HG03175 (cell line): Measurements from ENCODE around the gene TMEM114.

Source experiments
- ATAC-seq: cut with Tn5 transposase; IDR thresholded peaks from one replicate; pipeline ENCODE4 v1.9.1; 2021; ENCODE audit warnings: mild to moderate bottlenecking, moderate library complexity; ENCODE audit not compliant: unreplicated experiment

The TMEM114 gene

DNA sequence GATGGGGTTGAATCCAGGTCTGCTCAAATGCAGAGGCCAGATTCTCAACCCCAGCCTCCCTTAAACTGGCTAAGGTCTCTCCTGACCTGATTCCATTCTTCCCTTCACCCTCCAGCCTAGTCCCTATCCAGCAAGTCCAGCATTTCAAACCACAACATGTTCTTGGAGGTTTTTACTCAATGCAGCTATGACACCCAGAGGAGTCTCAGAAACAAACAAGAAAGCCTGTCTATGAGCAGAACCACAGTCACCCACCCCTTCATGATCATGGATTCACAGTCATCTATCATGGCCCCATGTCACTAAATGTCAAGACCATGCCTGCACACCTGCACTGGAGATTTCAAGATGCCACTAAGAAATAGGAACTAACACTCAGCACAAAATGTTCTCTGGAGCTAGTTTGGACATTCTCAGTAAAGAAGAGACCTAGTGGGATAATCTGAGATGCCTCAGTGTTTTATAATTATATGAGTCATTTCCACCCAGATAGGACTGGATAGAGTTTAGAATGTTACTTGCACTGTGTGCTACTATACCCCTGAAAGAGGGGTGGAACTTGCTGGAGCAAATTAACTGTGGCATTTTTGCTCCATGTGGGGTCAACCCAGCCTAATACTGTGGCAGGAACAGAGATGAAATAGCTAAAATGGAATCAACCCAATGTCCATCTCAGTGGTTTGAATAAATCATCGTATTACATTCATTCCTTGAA, 21.7 kb upstream of the TMEM114 start:
- ATAC-seq, result no peak

DNA sequence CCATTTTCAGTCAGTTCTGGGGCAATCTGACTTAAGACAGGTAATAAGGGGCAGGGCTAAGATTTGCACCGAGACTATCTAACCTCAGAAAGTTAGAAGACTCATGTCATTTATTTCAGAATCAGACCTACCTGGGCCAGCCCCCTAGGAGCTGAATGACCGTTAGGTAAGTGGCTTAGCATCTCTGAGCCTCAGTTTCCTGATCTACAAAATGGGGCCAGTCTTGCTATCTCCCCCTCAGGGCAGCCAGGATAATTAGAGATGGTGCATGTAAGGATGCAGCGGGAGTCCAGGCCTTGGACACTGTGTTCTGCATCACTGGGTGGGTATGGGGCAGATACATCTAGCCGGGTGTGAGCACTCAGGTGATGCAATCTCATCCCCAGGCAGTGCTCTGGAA, 20.8 kb upstream of the TMEM114 start:
- no peak for ATAC-seq

DNA sequence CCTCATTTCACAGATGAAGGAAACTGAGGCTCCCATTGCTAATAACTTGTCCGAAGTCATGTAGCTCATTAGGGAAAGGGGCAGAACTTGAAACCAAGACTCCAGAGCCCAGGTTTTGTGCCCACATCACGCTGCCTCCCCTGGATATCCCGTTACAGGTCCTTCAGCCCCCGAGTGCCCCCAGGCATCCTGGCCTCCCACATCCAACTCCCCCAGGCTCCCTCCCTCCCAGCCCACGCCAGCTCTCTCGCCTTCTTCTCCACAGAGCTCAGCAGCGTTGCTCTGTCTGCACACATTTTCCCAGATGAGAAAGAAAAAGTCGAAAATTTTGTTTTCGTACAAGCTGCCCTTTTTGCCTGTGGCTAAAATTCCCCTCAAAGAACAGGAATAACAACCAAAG, 16.9 kb upstream of the TMEM114 start:
- no peak for ATAC-seq

DNA sequence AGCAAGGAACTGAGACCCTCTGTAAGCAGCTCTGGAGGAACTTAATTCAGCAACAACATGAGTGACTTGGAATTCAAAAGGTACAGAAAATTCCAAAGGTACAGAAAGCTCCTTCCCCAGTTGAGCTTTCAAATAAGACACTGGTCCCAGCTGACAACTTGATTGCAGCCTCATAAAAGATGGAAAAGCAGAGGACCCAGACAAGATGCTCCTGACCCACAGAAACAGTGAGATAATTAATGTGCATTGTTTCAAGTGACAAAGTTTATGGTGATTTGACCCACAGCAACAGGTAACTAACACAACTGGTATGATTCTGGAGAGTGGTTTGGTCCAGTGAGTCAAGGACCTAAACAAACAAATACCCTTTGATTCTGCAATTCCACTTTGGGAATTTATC, 15.2 kb upstream of the TMEM114 start:
- ATAC-seq, result no peak

DNA sequence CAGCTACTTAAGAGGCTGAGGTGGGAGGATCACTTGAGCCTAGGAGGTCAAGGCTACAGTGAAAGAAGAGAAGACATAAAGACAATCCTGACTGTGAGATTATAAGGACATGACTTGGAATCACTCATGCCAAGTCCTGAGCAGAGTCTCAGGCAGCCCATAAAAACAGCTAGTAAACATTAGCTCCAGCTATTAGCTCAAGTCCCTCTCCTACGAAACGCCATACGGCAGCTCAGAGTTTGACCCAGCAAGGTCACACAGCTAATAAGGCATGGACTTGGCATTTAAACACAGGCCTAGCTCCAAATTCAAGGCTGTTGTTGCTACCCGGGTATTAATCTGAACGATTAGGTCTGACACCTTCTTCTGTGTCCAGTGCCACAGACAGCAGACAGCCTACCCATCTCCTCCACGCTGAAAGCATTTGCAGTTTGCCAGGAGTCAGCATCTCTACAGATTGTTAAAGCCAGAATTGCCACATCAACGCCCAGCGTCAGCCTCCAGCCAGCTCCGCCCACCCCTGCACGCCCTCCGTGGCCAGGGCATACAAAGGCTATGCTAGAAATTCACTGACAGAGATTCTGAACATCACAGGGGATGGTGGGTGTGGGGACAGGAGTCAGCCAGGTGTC, 9.9 kb upstream of the TMEM114 start:
- ATAC-seq, result no peak

DNA sequence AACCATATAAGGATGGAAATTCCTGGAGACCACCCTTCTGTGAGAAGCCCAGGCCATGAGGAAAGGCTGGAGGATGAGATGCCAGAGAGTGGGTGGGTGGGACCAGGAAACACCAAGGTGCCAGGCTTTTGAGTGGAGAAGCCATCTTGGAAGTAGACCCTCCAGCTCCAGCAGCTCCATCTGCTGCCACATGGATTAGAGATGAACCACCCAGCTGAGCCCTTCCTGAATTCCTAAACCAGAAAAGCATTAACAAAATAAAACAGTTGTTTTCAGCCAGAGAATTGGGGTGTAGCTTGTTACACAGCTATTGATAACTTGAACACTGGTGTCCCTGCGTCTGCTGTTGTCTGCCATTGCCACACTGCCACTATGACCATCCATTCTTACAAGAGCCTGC, 6.3 kb upstream of the TMEM114 start:
- ATAC-seq, result no peak

DNA sequence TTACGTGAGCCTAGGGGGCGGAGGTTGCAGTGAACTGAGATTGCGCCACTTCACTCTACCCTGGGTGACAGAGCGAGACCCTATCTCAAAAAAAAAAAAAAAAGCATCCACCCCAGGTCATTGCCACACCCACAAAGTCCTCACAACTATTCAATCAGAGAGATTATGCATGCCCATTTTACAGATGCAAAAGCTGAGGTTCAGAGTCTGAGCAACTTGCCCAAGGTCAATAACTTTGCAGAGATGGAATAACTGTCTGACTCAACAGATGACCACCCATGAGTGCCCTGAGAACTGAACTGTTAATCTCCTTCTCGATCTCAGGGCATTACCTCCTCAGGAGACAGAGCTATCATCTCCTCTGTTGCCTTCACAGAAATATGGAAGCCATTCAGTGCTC, 5.5 kb upstream of the TMEM114 start:
- no peak for ATAC-seq

DNA sequence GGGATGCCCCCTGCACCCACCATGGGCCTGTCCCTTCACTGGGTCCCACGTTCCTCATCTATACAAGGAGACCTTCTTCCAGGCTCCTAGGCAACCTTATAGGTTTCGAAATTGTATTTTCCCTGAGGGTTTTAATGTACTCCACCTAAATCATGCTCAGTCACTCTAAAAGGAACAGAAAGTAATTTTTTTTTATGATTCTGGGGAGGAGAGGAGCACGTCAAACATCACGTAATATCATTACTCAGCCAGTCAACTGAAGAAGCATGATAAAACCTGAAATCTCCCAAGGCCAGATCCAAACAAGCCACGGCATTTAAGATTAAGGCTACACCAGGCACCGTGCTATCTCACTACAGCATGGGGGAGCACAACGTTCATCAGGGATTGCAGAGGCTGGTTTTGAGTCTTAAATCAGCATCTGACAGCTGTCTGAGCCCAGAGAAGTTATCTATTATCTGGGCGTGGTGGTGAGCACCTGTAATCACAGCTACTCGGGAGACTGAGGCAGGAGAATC, 3.9 kb upstream of the TMEM114 start:
- no peak for ATAC-seq

DNA sequence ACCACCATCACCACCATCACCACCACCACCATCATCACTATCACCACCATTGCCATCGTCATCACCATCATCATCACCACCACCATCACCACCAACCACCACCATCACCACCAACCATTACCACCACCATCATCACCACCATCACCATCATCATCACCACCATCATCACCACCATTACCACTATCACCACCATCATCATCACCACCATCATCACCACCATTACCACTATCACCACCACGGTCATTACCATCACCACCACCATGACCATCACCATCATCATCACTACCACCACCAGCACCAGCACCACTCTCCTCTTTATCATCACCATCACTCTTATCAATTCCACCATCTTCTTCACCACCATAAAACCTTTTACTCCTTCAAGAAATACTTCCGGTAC, 1.1 kb upstream of the TMEM114 start:
- ATAC-seq, result no peak

DNA sequence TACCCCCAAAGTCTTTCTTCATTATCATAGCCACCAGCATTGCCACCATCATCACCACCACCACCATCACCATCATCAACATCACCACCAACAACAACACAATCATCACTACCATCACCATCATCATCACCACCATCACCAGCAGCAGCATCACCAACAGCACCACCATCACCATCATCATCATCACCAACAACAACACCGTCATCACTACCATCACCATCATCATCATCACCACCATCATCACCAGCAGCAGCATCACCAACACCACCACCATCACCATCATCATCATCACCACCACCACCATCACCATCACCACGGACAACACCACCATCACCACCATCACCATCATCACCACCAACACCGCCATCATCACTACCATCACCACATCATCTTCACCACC, 500 bp upstream of the TMEM114 start:
- ATAC-seq, result no peak

DNA sequence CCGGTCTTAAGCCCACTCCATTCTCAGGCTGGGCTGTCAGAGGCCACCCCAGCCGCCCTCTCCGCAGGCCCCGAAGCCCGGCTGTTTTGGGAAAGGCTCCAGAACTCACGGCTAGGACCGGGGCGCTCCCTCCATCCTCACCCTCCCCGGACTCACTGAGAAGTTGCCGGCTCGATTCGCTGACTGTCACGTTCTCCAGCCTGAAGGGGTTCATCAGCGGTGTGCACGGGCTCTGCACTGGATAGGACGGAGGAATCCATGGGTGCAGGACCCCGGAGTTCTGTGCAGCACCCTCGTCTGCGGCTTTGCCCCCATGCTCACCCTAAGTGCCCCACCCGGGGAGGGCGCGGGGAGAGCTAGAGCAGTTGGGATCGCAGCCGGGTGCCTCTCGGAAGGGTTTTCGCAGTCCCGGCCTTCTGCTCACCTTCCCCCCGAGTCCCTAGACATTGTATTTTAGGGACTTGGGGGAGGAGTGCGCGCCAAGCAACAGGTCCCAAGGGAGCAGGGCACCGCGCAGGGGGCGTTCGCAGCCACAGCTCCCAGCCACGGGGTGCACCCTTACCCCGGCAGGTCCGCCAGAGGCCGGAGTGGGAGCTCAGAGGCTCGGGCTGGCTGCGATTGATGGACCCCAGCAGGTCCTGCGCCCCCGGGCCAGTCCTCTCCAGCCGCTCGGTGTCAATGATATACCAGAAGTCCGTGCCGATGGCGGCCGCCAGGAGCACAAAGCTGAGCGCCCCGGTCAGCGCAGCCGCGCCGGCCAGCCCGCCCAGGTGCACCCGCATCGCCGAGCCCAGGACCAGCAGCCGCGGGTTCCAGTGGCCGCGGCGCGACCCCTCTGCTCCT, 1.0 kb downstream of the TMEM114 start:
- no peak for ATAC-seq

DNA sequence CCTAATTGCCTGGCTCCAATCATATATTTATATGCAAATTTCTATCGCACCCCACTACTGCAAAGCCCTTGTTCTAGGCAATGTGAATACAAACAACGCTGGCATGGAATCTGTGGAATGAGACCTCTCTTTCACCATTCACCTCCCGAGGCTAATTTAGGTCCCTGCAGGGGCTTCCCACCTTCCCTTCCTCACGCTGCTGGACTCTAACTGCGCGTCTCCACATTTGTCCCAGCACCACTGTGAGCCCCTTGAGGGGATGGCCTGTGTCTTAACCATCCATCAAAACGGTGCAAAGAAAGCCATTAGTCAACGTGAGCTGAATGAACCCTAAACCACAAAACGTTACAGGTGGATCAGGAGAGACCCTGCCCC, 1.6 kb downstream of the TMEM114 start:
- no peak for ATAC-seq

DNA sequence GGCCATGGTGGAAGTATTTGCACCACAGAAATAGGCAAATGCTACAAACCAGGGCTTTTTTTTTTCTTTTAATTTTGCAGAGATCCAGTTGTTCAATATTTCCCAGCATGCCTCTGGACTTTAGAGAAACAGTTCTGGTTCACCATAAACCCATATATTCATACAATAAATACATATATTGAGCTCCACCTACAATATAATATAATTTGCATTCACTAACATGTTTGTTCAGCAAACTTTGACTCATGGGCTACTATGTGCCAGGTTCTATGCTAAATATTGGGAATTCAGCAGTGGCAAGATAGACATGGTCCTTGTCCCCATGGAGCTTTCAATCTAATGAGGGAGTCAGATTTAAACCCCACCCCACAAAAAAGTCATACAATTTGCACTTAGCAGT, 3.2 kb downstream of the TMEM114 start:
- no peak for ATAC-seq

DNA sequence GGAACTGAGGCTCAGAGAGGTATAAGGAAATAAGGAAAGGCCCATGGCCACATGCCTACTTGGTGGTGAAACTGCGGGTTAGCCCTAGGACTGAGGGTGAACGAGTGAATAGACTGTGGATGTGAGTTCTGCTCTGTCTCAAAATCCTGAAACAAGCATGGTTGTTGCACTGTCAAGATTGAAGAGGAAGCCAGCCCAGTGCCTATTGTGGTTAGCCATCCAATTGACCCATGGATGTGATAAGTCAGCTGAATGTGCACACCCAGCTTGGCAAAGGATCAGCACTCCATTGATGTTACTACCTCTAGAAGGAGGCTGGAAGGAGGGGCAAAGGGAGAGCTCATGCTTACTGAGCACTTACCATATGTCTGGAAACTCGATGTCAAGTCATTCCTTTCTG, 4.5 kb downstream of the TMEM114 start:
- ATAC-seq, result no peak

DNA sequence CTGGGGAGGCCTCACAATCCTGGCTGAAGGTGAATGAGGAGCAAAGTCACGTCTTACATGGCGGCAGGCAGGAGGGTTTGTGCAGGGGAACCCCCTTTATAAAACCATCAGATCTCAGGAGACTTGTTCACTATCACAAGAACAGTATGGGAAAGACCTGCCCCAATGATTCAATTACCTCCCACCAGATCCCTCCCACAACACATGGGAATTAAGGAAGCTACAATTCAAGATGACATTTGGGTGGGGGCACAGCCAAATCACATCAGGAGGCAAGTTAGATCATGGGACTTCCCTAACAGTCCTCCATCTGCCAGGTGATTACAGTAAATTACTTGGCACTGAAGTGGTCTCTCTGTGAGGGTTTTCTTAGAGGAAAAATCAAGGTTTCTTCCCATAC, 5.3 kb downstream of the TMEM114 start:
- ATAC-seq, result no peak

DNA sequence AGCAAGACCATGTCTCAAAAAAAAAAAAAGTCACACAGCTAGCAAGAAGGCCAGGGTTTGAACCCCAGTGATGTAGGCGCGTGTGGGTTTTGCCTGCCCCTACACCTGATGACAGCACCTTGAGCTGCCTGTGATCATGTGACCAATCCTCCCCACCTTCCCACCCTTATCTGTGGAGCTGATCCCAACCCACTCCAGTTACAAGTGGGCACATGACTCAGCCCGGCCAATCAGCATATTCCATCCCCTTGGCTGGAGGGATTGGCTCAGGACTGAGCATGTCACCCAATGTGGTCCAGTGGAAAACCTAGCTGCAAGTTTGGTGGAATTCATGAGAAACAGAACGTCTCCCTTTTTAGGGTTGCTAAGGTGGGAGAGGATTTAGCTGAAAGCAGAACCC, 6.6 kb downstream of the TMEM114 start:
- no peak for ATAC-seq

DNA sequence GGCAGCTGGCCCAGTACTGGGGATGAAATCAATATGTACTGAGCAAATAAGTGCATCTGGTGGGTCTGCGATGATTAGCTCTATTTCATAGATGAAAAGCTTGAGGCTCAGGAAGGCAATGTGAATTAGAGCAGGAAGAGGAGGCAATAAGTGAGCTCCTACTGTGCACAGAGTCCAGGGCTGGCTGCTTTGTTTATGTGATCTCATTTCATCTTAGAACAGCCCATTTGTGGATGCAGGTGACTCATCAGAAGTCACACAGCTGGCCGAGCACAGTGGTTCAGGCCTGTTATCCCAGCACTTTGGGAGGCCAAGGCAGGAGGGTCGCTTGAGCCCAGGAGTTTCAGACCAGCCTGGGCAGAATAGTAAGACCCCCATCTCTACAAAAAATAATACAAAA, 7.1 kb downstream of the TMEM114 start:
- ATAC-seq, result no peak

DNA sequence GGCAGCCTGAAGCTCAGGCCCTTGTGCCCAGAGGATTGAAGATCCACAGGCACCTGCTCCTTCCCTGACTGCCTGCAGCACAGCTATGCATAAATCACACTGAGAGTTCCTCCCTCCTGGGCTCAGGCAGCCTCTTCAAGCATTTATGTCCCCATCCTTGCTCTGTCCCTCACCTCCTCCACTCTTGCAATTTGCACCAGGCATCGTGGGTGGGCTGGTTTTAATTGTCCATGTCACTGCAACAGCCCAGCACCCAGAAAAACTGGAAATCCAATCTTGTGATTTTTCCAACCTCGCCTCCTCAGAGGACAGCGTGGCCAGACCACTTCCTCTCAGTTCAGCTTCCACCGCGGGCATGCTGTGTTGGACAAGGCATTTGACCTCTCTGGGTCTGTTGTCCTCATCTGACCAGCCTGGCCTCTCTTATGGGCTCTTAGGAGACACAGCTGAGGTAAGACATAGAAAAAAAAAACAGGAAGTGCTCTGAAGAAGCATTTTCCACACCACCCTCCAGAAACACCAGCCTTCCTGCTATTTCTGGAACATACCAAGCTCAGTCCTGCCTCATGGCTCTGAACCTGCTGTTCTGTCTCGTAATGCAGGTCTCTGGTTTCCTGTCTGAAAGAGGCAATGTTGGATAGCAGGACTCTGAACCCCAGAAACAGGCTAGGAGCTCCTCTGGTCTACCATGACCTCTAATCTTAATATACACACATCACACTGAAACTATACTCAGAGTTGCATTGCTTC, 8.3 kb downstream of the TMEM114 start:
- ATAC-seq, result no peak

DNA sequence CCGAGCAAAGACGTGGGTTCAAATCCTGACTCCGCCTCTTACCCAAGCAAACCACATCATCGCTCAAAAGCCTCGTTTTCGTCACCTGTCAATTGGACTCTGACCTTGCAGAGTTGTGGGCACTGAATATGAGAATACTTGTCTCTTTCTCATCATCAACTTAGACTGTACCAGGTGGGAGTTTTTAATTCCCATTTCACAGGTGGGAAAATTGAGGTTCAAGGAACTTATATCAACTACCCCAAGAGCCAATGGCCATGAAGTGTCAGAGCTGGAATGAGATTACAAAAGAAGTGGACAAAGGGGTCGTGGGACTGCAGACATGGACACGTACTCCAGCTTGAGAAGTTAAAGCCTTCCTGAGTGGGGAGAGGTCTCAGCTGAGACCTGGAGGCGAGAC, 10.8 kb downstream of the TMEM114 start:
- no peak for ATAC-seq

DNA sequence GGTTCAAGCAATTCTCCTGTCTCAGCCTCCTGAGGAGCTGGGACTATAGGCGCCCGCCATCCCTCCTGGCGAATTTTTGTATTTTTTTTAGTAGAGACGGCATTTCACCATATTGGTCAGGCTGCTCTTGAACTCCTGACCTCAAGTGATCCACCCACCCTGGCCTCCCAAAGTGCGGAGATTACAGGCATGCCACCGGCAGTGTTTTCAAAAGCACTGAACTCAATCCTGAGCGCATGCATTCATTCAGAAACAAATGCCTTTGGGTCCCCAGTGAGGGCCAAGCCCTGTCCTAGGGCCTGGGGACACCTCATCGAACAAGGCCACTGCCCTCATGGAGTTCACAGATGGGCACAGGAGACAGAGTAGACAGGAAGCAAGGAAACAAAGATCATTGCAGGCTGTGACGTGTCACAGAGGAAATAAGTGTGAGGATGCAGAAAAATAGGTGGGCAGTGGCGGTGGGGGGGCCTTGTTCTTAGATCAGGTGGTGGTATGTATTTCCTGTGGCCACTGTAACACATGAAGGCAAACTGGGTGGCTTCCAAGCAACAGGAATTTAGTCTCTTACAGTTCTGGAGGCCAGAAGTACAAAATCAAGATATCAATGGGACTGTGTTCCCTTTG, 12.5 kb downstream of the TMEM114 start:
- no peak for ATAC-seq
